Breast epithelium (tissue), 4 donors: Measurements from ENCODE around the gene MLLT6. TPM values are rescaled to one million over a fixed set of nuclear protein-coding genes. Genes with fewer than 3 reads are reported as not detected.

ENCODE experiments used
- DNase-seq, 2 donors: peaks; one replicate each; pipeline ENCODE4 v3.0.0-alpha.2; 2019; ENCODE audit warnings: low spot score in 2 of 2
- H3K27ac ChIP-seq, 2 donors: fragments of 200-600 bp; sonication (generic) in 1 of 2; one replicate each; pipeline ENCODE4 v1.5.1; 2016 to 2019; ENCODE audit warnings: mild to moderate bottlenecking in 1 of 2
- H3K27me3 ChIP-seq, 2 donors: fragments of 200-600 bp; sonication (generic) in 1 of 2; one replicate each; pipeline versions ENCODE4 v1.5.1 to v1.6.0; 2017 to 2019; ENCODE audit warnings: control low read depth in 1 of 2, mild to moderate bottlenecking in 1 of 2
- H3K36me3 ChIP-seq: fragments of 200-600 bp; one replicate; pipeline ENCODE4 v1.5.1; 2019
- H3K4me1 ChIP-seq, 2 donors: fragments of 200-600 bp; sonication (generic); one replicate each; pipeline ENCODE4 v1.5.1; 2016 to 2019; ENCODE audit warnings: control low read depth in 1 of 2
- H3K4me3 ChIP-seq, 3 donors: fragments of 200-600 bp; sonication (generic); 1 replicate in 2 of 3; 2 replicates in 1 of 3; pipeline ENCODE4 v1.5.1; 2016 to 2019; ENCODE audit warnings: mild to moderate bottlenecking in 3 of 3, moderate library complexity in 2 of 3
- H3K9me3 ChIP-seq, 2 donors: fragments of 200-600 bp; sonication (generic) in 1 of 2; one replicate each; pipeline ENCODE4 v1.5.1; 2016 to 2019; ENCODE audit warnings: control low read depth in 1 of 2
- POLR2A ChIP-seq: fragments of 450-650 bp; IDR thresholded peaks from one replicate; pipeline ENCODE4 v1.6.1; 2016; ENCODE audit warnings: antibody characterized with exemption, mild to moderate bottlenecking, moderate library complexity
- POLR2AphosphoS5 ChIP-seq, 3 donors: sonication (generic); formaldehyde crosslinking; IDR thresholded peaks; one replicate each; pipeline ENCODE4 v1.6.1; 2017; ENCODE audit warnings: antibody characterized with exemption in 3 of 3
- intact Hi-C: fragments of 100-400 bp; cut with DNase I; formaldehyde crosslinking; loops from one replicate; pipeline ENCODE4 v1.15.1; 2023; ENCODE audit warnings: low total_unique reads
- total RNA-seq, 3 donors: library from RNA; depleted of rRNA; stranded (reverse); fragments of >200 nt; gene quantifications; one replicate each; pipeline ENCODE4 v1.1.0, GENCODE V29; 2016
- TF ChIP-seq, protein P1 (sequence below), 3 donors: fragments of 450-650 bp; IDR thresholded peaks; one replicate each; pipeline ENCODE4 v1.5.1; 2016 to 2017; ENCODE audit warnings: antibody characterized with exemption in 3 of 3, mild to moderate bottlenecking in 3 of 3, moderate library complexity in 3 of 3

The MLLT6 gene
- total RNA-seq, 3 donors from 2014 or later: 41.9 to 101 (median 90.5) TPM

- H3K36me3 ChIP-seq: no peaks in the 10 kb centered on the region
- DNase-seq: no peak
- TF ChIP-seq, protein P1, sequence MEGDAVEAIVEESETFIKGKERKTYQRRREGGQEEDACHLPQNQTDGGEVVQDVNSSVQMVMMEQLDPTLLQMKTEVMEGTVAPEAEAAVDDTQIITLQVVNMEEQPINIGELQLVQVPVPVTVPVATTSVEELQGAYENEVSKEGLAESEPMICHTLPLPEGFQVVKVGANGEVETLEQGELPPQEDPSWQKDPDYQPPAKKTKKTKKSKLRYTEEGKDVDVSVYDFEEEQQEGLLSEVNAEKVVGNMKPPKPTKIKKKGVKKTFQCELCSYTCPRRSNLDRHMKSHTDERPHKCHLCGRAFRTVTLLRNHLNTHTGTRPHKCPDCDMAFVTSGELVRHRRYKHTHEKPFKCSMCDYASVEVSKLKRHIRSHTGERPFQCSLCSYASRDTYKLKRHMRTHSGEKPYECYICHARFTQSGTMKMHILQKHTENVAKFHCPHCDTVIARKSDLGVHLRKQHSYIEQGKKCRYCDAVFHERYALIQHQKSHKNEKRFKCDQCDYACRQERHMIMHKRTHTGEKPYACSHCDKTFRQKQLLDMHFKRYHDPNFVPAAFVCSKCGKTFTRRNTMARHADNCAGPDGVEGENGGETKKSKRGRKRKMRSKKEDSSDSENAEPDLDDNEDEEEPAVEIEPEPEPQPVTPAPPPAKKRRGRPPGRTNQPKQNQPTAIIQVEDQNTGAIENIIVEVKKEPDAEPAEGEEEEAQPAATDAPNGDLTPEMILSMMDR (IDR thresholded peaks at IDR 0.05): no peak
- no peak for TF ChIP-seq POLR2A
- TF ChIP-seq POLR2AphosphoS5 (IDR thresholded peaks at IDR 0.05): no peak
- no peaks in the 10 kb centered on the region for H3K27me3 ChIP-seq
- H3K4me3 ChIP-seq: peak overlapping the region in 1 of 3 donors; percentile 76
- H3K4me1 ChIP-seq: peaks cover 2 to 24% of the 10 kb centered on the region in 2 donors
- intact Hi-C loops: no loop called here
- no peaks in the 10 kb centered on the region for H3K9me3 ChIP-seq
- peak overlapping the region; percentile 80 to 88 for H3K27ac ChIP-seq
These were observed 26.6 kb downstream of the MLLT6 start for GRCh38 chr17:38731526-38732294.

- H3K4me3 ChIP-seq: no peak overlapping the region
- H3K27ac ChIP-seq: peak overlapping the region; percentile 80 to 88
- peaks cover 2 to 24% of the 10 kb centered on the region in 2 donors for H3K4me1 ChIP-seq
- no peaks in the 10 kb centered on the region for H3K9me3 ChIP-seq
- H3K36me3 ChIP-seq: no peaks in the 10 kb centered on the region
- no peaks in the 10 kb centered on the region for H3K27me3 ChIP-seq
- no peak for DNase-seq
- intact Hi-C loops: no loop called here
- TF ChIP-seq POLR2A: no peak
- TF ChIP-seq, protein P1 (IDR thresholded peaks at IDR 0.05): no peak
- TF ChIP-seq POLR2AphosphoS5 (IDR thresholded peaks at IDR 0.05): no peak
These were observed 27.6 kb downstream of the MLLT6 start for GRCh38 chr17:38732376-38733281.

GRCh38 chr17:38733282-38733981, 28.4 kb downstream of the MLLT6 start:
- DNase-seq: no peak
- TF ChIP-seq, protein P1 (IDR thresholded peaks at IDR 0.05): no peak
- TF ChIP-seq POLR2A (no peak), POLR2AphosphoS5 (IDR thresholded peaks at IDR 0.05) (no peak)
- H3K36me3 ChIP-seq: no peaks in the 10 kb centered on the region
- H3K27ac ChIP-seq: peak overlapping the region; percentile 80 to 88
- H3K9me3 ChIP-seq: no peaks in the 10 kb centered on the region
- H3K4me1 ChIP-seq: peaks cover 2 to 24% of the 10 kb centered on the region in 2 donors
- H3K27me3 ChIP-seq: no peaks in the 10 kb centered on the region
- no peak overlapping the region for H3K4me3 ChIP-seq
- intact Hi-C loops: no loop called here

DNA sequence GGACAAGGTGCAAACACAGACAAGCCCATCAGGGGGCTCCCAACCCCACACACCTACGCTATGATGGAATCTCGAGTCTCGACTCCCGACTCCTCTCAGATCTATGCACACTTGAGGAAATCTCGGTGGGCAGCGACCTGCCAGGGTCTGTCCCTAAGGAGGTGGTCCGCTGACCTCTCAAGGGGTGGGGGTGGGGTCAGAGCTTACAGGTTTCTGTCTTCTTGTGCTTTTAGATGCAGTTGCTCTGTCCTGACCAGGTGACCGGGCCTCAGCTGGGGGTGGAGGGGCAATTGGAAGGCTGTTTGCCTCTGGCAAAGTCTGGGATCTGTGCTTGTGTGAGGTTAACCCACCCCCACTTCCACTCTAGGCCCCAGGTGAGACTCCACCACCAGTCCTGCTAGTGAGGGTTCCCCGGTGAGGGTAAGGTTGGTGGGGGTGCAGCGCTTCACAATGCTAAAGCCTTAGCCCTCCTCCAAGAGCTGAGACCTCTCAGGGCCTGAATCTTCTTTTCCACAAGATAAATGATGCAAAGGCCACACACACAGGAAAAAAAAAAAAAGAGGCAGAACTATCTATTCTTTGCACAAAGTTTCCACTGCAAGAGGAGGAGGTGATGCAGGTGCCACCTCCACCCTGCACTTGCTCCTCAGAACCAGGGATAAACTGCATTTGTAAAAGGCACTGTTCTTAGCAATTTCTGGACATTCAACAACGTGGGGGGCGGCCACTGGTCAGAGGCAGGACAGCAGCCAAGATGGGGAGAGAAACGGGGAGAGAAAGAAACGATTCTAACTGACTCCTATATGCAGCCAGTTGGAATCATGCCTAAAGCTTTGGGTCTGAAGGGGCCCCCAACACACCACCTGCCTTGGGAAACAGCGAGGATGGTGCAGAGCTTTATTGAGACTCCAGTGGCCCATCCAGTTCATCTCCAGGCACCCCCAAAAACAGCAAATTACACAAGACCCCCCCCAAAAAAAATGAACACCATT, 29.2 kb downstream of the MLLT6 start:
- peaks cover 2 to 20% of the 10 kb centered on the region in 2 donors for H3K4me1 ChIP-seq

More for the DNA sequence above, 29.2 kb downstream of the MLLT6 start:
- Histone ChIP-seq H3K27ac (peak overlapping the region; percentile 80 to 88), H3K27me3 (no peaks in the 10 kb centered on the region), H3K9me3 (no peaks in the 10 kb centered on the region), H3K4me3 (no peak overlapping the region), H3K36me3 (no peaks in the 10 kb centered on the region)
- intact Hi-C loops: no loop called here
- no peak for DNase-seq
- TF ChIP-seq, protein P1 (IDR thresholded peaks at IDR 0.05): no peak
